Endothelial cell of hepatic sinusoid (primary cell): ENCODE measurements around the gene NKD1.

Experiments
- in situ Hi-C: cut with HindIII; loops from 2 replicates; pipeline ENCODE4 v1.10.0; 2017; ENCODE audit warnings: low sequenced_read_pairs

NKD1 gene

DNA sequence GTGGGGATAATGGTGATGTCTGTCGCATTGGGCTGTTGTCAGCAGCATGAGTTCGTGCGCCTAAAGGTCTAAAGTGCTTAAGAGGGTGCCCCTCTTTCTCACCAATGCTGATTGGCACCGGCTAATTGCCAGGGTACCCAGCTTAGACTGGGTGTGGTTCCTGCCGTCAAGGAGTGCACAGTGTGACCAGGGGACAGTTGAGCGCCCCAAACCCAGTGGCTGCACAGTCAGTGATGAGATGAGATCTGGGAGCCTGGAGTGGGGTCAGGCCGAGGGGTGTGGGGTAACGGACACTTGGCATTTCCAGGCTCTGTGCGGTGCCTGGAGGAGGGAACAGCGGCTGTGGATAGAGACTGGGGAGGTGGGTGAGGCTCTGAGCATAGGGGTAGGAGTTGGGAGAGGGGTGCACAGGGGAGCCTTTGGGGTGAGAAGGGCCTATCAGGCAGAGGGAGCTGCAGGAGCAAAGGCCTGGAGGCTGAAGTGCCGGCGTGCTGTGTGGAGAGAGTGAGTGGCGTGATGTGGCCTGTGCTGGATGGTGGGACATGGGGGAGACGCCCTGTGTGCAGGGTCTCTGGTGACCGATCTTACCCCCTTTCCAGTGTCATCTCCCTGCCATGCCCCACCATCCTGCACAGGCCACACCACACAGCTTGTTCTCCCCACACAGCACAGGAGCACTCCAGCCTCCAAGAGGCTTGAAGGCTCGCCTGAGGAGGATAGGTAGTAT is 74.6 kb downstream of the NKD1 start:
- in situ Hi-C loops, result no loop called here

DNA sequence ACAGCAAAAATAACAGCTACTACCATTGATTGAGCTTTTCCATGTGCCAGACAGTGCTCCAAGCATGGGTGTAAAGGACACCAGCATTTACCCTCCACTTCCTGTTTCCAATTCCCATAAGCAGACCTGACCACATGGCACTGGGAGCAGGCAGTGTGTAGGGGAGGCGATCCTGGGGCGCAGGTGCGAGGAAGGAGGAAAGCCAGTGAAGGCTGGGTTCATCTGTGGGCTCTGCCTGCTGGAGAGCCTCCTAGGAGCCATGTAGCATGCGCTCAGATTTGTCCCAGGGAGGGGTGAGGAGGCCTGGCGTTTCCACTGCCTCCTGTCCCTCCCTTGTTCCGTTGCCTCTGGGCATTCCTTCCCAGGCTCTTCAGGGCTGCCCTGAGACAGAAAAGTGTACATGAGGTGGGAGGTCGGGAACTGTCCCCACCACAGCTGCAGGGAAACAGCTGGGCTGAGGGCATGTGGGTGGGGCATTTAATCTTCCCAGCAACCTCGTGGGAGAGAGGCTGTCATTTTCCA is 76.3 kb downstream of the NKD1 start:
- in situ Hi-C loops, result no loop called here

DNA sequence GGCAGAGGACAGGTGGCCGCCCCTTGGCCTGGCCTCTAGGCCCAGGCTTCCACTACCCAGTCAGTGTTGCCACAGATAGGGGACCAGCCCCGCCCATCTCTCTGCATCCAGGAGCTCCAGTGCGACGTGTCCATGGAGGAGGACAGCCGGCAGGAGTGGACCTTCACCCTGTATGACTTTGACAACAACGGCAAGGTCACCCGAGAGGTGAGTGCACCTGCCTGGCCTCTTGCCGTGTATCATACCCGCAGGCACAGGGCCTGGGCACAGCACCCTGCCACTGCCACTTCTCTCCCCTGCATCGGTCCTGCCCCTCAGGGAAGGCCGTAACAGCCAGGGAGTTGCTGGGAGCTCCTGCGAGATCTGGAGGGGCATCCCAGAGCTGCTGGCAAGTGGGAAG is 77.2 kb downstream of the NKD1 start:
- in situ Hi-C loops, result no loop called here

DNA sequence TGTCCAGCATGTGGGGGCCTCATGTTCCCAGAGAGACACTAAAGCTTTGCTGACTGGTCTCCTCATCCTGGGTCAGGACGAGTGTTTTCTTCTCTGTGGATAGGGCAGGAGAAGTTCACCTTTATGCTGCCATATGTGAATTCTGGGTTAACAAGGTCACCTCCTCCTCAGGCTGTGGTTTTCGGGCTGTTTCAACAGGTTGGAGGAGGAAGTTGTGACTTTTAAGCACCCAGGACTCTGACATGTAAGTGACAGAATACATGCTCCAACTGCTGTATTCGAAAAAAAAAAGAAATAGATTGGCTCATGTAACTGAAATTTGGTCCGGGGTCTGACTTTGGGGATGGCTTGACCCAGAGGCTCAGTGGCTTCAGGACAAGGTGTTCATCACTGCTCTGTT is 78.7 kb downstream of the NKD1 start:
- in situ Hi-C loops, result no loop called here

DNA sequence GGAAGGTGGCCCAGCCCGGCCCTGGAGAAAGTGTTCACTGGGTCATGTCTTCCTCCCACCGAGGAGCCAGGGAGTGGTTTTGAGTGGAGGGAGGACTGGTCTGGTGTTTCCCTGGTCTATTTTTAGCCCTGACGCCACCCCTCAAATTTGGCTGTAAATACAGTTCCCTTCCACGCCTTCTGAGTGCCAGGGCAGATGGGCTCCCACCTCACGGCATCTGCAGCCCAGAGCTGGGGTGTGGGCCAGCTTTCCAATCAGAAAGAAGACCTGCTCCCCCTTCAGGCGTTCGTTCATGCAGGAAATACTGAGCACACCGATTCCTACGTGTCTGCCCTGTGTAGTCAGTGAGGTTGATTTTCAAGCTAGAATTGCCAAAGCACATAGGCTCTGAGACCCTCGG is 79.2 kb downstream of the NKD1 start:
- in situ Hi-C loops, result no loop called here

DNA sequence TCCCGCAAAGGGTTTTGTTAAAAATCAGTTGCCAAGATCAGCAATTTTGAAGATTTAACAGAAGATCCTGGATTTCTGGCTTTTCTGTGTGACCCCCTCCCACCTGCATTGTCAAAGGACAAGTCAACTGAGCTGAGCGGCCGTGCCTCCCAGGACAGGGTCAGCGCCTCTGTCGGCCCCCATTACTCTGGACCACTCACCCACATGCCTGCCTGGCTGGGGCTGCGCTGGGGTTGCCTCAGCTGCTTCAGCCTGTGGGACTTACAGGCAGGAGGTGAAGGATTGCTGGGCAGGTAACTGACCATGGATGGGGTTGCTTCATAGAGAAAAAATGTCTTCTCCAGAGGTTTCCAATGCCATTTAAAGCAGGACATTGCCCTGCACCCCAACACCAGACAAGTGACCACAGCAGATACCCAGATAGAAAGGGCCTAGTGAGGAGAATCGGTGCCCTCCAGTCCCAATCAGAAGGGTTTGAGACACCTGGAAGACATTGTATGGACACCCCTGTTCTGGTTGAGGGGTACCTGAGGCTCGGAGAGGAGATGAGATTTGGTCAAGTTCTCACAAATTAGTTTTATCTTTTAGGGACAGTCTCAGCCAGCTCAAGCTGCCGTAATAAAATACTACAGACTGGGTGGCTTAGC is 80.1 kb downstream of the NKD1 start:
- in situ Hi-C loops, result no loop called here

DNA sequence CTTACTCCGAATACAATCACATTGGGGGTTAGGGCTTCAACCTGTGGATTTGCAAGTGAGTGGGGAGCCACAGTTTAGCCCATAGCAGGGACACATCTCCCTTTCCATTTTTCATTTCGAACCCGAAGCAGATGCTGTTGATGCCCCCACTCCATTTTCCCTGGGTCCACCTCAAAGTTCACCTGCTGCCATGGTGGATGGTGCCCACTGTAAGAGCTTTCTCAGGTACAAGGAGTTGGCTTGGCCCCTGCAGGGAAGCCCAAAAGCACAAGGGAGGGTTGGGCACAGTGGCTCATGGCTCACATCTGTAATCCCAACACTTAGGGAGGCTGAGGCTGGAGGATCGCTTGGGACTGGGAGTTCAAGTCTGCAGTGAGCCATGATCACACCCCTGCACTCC is 81.1 kb downstream of the NKD1 start:
- in situ Hi-C loops, result no loop called here

DNA sequence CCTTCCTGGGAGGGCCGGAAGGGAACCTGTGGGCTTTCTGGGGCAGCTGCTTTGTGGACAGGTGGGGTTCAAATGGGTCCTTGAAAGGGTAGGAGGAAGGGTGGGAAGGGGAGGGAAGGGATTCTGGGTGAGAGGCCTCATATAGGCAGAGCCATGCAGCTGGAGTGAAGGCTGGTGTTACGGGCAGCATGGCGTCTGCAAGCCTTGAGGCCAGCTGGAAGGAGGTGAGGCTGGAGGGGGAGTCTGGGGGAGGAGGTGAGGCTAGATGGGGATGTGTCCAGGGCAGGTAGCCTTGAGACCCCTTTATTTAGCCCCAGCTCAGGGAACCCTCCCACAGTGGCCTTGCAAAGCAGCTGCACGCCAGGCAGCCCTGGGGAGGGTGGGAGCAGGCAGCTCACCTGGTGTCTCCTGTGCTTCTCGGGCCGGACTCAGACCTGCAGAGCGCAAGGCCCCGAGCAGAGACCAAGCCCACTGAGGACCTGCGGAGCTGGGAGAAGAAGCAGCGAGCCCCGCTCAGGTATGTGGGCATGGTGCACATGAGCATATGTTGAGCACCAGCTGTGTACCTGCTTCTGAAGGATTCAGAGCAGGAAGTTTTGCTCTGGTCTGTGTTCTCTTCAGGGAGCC is 82.3 kb downstream of the NKD1 start:
- in situ Hi-C loops, result no loop called here

DNA sequence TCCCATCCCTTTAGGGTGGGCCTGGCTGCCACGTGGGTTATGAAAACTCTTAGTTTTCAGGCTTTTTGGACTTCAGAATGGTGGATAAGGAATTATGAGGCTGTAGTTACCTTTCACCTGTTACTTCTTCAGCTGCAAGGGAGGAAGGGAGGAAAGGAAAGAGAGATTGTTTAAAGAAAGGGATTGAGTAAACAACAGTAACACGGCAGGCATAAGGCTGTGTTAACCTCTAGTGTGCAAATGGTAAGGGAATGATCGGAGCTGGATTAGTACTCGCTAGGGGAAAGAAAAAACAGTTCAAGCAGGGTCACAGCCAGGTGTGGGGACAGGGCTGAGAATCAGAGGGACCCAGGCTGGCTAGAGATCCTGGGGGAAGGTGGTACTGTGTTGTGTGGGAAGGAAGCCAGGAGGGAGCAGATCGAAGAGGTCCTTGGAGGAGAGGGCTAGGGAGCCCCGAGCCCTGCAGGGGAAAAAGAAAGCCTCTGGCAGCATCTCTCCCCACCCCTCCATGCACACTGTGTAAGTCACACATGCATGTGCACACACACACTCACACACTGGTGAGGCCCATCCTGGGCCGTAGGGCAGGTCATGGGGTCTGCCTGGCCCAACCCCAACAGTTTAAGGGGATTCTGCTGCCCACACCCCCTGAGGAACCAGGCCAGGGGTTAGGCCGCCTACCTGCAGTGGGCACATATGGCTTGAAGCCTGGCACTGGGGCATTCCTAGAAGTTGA is 83.2 kb downstream of the NKD1 start:
- in situ Hi-C loops, result no loop called here

DNA sequence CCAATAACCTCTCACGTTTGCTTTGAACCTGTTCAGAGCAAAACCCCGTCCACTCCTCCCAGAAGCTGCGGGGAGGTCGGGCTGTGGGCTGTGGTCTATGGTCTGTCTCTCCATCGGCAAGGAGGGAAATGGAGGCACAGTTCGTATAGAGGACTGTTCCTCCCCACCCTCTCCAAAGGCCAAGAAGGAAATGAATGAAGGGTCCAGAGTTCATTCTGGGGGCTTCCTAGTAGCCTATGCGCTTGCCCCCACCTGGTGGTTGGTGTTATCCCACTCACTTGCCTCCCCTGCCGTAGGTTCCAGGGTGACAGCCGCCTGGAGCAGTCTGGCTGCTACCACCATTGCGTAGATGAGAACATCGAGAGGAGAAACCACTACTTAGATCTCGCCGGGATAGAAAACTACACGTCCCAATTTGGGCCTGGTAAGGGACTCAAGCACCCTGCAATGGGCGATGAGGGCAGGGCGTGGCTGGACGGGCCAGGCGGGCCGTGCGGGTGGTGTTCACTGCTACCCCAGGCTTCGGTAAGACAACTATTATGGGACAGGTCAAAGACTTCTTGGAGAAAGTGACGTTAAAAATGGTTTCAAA is 83.9 kb downstream of the NKD1 start:
- in situ Hi-C loops, result no loop called here

DNA sequence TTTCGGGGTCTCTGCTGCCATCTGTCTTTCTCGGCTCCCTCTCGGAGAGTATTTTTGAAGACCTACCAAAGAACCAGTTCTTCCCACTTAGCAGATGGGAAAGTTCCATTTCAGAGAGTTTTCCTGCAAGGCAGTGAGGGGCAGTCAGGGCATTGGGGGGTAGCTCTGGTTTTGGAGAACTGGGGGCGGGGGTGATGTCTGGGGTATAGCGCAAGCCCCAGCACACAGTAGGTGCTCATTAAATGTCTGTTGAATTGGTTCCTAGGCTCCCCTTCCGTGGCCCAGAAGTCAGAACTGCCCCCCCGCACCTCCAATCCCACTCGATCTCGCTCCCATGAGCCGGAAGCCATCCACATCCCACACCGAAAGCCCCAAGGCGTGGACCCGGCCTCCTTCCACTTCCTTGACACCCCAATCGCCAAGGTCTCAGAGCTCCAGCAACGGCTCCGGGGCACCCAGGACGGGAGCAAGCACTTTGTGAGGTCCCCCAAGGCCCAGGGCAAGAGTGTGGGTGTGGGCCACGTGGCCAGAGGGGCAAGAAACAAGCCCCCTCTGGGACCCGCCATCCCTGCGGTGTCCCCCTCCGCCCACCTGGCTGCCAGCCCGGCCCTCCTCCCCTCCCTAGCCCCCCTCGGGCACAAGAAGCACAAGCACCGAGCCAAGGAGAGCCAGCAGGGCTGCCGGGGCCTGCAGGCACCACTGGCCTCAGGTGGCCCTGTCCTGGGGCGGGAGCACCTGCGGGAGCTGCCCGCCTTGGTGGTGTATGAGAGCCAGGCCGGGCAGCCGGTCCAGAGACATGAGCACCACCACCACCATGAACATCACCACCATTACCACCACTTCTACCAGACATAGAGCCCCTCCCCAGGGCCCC is 85.0 kb downstream of the NKD1 start:
- in situ Hi-C loops, result no loop called here

DNA sequence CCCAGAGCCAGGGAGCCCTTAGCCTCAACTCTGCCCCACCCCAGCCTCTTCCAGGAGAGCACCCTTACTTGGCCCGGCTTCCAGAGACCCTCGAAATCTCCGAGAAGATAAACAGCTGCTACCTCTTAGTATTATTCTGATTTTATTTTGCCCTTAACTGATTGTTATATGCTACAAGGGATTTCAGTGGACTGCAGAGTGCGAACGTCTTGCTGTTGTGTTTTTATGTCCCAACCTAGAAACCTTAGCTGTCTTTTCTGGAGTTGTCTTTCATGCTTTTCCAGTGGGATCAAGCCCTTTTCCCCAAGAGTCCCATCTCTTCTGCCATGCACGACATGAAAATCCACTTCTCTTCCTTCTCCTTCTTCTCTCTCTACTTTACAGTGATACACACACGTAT is 85.9 kb downstream of the NKD1 start:
- in situ Hi-C loops, result no loop called here

DNA sequence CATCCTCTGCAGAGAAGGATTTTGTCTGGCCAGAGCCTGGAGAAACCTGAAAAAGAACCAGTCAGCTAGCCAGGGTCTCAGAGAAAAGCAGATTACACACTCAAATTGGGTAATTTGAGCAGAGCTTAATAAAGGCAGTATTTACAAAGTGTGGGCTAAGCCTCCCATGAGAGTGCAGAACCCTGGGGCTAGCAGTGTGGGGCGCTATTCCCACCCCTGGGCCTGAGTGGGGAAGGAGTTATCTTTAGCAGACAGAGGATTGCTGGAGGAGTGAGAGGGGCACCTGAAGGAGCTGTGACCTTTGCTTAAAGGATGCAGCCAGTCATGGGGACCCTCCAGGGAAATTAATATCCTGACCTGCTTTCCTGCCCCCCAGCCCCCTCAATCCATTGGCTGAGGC is 86.8 kb downstream of the NKD1 start:
- in situ Hi-C loops, result no loop called here

DNA sequence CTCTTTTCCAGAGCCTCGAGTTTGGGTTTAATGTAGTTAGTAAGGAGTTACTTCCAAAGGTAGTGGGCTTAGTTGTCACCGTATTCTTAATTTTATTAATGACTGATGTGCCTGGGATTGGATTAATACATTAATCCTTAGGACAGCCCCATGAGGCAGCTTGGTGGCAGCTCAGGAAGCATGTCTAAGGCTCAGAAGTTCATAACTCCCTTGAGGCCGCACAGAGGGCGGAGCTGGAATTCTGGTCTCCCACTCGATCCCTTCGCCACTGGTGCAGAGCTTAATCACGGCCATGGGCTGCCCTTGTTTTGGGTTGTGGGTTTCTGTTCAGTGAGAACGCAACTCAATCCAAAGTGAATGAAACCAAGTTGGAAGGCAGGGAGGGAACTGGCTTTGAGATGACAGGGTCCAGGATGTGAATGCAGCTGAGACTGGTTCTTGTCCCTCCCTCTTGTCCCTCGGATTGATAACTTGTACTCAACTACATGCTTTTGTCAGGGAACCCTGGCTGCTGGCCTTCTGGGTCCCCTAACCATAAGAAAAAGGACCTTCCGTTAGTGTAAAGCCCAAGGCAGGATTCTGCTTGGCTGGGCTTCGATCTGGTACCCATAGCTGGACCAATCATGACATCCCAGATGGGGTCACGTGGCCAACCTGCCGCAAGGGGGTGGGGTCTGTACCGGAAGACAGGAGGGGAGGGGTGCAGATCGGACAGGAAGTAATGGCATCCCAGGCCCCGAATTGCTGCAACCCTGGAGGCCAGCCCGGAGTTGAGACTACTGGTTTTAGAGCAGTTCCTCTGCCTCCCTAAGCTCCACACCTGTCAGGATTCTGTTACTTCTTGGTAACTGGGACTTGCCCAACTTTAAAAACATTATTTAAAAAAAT is 87.6 kb downstream of the NKD1 start:
- in situ Hi-C loops, result no loop called here

DNA sequence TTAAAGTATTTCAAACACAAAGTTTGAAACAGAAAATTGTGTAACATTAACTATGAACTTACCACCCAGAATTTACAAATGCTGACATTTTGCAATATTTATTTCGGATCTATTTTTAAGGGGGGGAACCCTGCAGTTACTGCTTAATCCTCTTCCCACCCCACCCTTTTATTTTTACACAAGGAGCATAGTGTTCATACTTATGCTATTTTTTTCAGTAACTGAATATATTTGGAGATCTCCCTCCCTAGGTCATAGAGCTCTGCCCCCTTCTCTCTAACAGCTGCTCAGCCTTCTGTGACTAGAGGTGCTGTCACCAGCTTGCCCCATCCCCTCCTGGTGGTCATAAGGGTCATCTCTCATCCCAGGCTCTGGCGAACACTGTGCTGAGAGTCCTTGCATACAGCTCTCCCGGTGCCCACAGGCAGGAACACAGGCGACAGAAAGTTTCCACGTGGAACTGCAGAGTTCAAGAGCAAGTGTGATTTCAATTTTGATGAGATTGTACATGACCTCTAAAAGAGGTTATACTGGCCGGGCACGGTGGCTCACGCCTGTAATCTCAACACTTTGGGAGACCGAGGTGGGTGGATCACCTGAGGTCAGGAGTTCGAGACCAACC is 88.7 kb downstream of the NKD1 start:
- in situ Hi-C loops, result no loop called here

DNA sequence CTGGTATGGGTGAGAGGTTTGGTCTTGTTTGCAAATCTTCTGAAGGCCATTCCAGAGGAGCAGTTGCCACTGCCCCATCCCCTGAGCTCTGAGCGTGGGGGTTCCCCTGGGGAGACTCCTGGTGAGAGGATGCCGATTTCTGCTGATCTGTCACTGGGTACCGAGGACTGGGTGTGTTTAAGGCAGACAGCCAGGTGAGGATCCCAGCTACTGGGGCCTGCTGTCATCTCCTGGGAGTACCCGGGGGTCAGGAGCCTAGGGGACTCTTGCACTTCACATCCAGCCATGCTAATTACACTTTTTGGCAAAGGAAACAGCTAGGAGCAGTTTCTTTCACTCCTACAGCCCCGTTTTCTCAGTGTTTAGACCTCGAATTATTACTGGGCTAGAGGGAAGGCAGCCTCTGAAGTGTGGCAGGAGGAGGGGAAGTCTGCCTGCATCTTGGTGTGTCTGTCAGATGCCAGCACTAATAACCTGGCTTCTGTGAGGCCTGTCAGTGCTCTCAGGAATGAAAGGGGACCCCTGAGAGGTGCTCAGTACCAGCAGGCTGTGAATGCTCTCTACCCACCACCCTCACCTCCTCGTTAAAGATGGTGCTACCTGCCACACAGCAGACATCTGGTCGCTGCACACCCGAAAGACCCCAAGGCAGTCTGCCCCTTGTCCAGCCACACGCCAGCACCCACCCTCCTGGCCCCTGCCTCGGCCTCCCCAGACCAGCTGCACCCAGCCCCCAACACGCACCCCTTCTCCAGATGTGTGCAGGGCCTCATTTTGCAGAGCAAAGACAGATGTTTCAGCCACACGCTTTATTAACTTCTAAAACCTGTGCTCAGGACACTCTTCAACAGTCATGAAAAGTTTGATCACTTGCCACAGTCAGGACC is 89.8 kb downstream of the NKD1 start:
- in situ Hi-C loops, result no loop called here

DNA sequence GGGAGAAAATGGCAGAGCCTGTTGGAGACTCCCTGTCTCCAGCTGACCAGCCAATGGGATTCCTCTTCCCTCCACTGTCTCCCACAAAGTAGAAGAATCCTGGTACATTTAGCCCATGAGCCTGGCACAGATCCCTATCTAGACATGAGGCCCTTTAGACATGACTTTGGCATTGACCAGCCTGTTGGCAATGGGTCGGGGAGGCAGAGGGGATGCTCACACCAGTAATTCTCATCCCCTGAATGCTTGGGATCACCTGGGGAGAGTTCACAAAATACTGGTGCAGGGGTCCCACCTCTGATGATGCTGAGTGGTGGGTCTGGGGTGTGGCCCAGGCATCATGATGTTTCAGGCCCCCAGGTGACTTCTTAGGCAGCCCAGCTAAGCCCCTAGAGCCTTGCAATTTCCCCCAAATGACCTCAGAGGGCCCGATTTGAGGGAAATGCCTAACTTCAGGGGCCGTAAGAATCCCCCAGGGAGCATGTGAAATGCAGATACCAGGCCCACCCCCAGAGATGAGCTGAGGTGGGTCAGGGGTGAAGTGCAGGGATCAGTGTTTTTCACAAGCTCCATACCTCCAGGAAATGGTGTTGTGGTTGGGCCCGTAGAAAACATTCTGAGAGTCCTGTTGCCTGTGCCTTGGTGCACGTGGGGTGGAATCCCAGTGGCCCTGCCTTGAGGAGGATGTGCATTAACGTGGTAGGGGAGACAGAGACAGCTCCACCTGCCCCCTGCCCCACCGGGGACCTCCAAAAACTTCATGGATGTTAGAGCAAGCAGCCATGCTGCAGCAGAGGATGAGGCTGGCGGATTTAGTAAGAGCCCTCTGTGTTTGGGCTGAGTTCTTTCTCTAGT is 90.8 kb downstream of the NKD1 start:
- in situ Hi-C loops, result no loop called here
